Endothelial cell of umbilical vein (primary cell): ENCODE measurements around the gene CFAP210. TPM values are rescaled to one million over a fixed set of nuclear protein-coding genes. Genes with fewer than 3 reads are reported as not detected.

Experiments used
- BruUV-seq: library from RNA; stranded (reverse); fragments of 400-500 nt; replicated peaks from 2 replicates; lab custom pipeline; 2021; lab: Mats Ljungman, UMichigan
- CTCF ChIA-PET: fragments of 300-600, 350-600 bp; sonication (Branson Sonifier 250); formaldehyde crosslinking; loops from one replicate; lab custom pipeline; 2021; ENCODE audit warnings: antibody characterized with exemption, inconsistent platforms; lab: Charles Lee
- POLR2A ChIA-PET: fragments of 300-600, 350-600 bp; sonication (Branson Sonifier 250); formaldehyde crosslinking; loops from one replicate; lab custom pipeline; 2021; ENCODE audit warnings: antibody characterized with exemption, inconsistent platforms; lab: Charles Lee
- DNase-seq: peaks from one replicate; pipeline ENCODE4 v3.0.0-alpha.2; 2011; ENCODE audit warnings: low read depth, low spot score
- FAIRE-seq: peaks from 2 replicates; lab custom pipeline; 2011; peaks lifted over from hg19 to GRCh38; lab: Jason Lieb, UNC
- H2AFZ ChIP-seq: 2 replicates; pipeline ENCODE4 v1.6.0; 2012; ENCODE audit warnings: low read depth, low read length, control low read depth, inconsistent platforms
- H3K27ac ChIP-seq: 2 replicates; pipeline ENCODE4 v1.5.1; 2011; ENCODE audit warnings: low read depth, mild to moderate bottlenecking, control low read depth, low read length, moderate library complexity; ENCODE audit not compliant: insufficient read depth
- H3K27me3 ChIP-seq, 2 experiments: 2 replicates each; pipeline versions ENCODE4 v1.6.0 to v1.6.1; 2011; ENCODE audit warnings: low read length in 2 of 2, mixed read lengths in 1 of 2; ENCODE audit not compliant: control insufficient read depth in 2 of 2, insufficient read depth in 2 of 2
- H3K36me3 ChIP-seq, 2 experiments: 2 replicates in 1 of 2; 3 replicates in 1 of 2; pipeline ENCODE4 v1.5.1; 2011; ENCODE audit warnings: low read length in 2 of 2, mild to moderate bottlenecking in 1 of 2, moderate library complexity in 1 of 2; ENCODE audit not compliant: control insufficient read depth in 2 of 2, insufficient read depth in 2 of 2; ENCODE audit errors: extremely low read depth in 1 of 2
- H3K4me1 ChIP-seq: 3 replicates; pipeline ENCODE4 v1.5.1; 2011; ENCODE audit warnings: mild to moderate bottlenecking, low read length; ENCODE audit not compliant: control insufficient read depth, insufficient read depth; ENCODE audit errors: extremely low read depth
- H3K4me2 ChIP-seq: 2 replicates; pipeline ENCODE4 v1.6.1; 2011; ENCODE audit warnings: low read length, control low read depth, mixed read lengths; ENCODE audit not compliant: insufficient read depth
- H3K4me3 ChIP-seq, 3 experiments: fragments of 200-600 bp in 1 of 3; sonication (generic), shearing (Covaris generic) in 1 of 3; replicated peaks in 1 of 3; 2 replicates each; pipeline ENCODE4 v1.5.1; 2011 to 2016; ENCODE audit warnings: control low read depth in 3 of 3, low read length in 3 of 3, mild to moderate bottlenecking in 2 of 3, inconsistent platforms in 1 of 3, low read depth in 1 of 3, moderate library complexity in 1 of 3; ENCODE audit not compliant: insufficient read depth in 1 of 3
- H3K79me2 ChIP-seq: 2 replicates; pipeline ENCODE4 v1.6.0; 2012; ENCODE audit warnings: low read length, inconsistent platforms; ENCODE audit not compliant: control insufficient read depth, insufficient read depth
- H3K9ac ChIP-seq: replicated peaks from 2 replicates; pipeline ENCODE3; 2011; ENCODE audit warnings: low read length, control low read depth; ENCODE audit not compliant: insufficient read depth; ENCODE audit errors: extremely low read depth
- H3K9me1 ChIP-seq: replicated peaks from 3 replicates; pipeline ENCODE4 v1.6.0; 2011; ENCODE audit warnings: mild to moderate bottlenecking, low read length; ENCODE audit not compliant: control insufficient read depth, insufficient read depth; ENCODE audit errors: extremely low read depth
- H3K9me3 ChIP-seq: replicated peaks from 2 replicates; pipeline ENCODE4 v1.5.1; 2012; ENCODE audit warnings: low read length, inconsistent platforms; ENCODE audit not compliant: control insufficient read depth, insufficient read depth
- H4K20me1 ChIP-seq: replicated peaks from 2 replicates; pipeline ENCODE3; 2011; ENCODE audit warnings: mild to moderate bottlenecking, low read length; ENCODE audit not compliant: control insufficient read depth, insufficient read depth; ENCODE audit errors: extremely low read depth
- EZH2 ChIP-seq: IDR thresholded peaks from 2 replicates; pipeline ENCODE4 v1.6.1; 2012; ENCODE audit warnings: borderline replicate concordance, low read depth, mild to moderate bottlenecking, moderate library complexity, low read length, inconsistent platforms; ENCODE audit not compliant: severe bottlenecking
- FOS ChIP-seq: IDR thresholded peaks from 2 replicates; pipeline ENCODE4 v1.6.1; 2011; ENCODE audit warnings: mild to moderate bottlenecking, low read length, moderate library complexity, borderline replicate concordance; ENCODE audit not compliant: insufficient read depth
- GATA2 ChIP-seq: IDR thresholded peaks from 2 replicates; pipeline ENCODE4 v1.7.0; 2011; ENCODE audit warnings: low read depth, mild to moderate bottlenecking, moderate library complexity, mixed read lengths, low read length; ENCODE audit not compliant: insufficient read length, insufficient read depth
- JUN ChIP-seq: IDR thresholded peaks from 2 replicates; pipeline ENCODE4 v1.6.1; 2011; ENCODE audit warnings: borderline replicate concordance, low read depth; ENCODE audit not compliant: insufficient read length, insufficient read depth
- MAX ChIP-seq: IDR thresholded peaks from 2 replicates; pipeline ENCODE4 v1.6.1; 2011; ENCODE audit not compliant: insufficient read depth, insufficient read length
- MYC ChIP-seq: IDR thresholded peaks from one replicate; pipeline ENCODE4 v1.6.1; 2011; ENCODE audit warnings: mild to moderate bottlenecking, low read depth, low read length
- POLR2A ChIP-seq: IDR thresholded peaks from 2 replicates; pipeline ENCODE4 v1.6.1; 2012; ENCODE audit warnings: low read depth, mild to moderate bottlenecking, control low read depth, low read length
- POLR2AphosphoS5 ChIP-seq: IDR thresholded peaks from 2 replicates; pipeline ENCODE4 v1.6.1; 2012; ENCODE audit warnings: low read depth, mild to moderate bottlenecking, control low read depth, low read length, moderate library complexity; ENCODE audit not compliant: insufficient read depth
- dilution Hi-C: fragments of 300-500 bp; cut with MboI; formaldehyde crosslinking; loops from one replicate; pipeline ENCODE4 v1.15.0; 2019; ENCODE audit warnings: low sequenced_read_pairs; ENCODE audit not compliant: extremely low pct_ligation_motif_present
- intact Hi-C: fragments of 100-400 bp; cut with micrococcal nuclease; formaldehyde crosslinking; loops from one replicate; pipeline ENCODE4 v1.10.0; 2022
- polyA plus RNA-seq, 4 experiments: library from polyadenylated mRNA; depleted of rRNA in 3 of 4; stranded (reverse) in 3 of 4; unstranded in 1 of 4; fragments of >200 nt; gene quantifications; 2 replicates each; pipeline versions ENCODE4 v1.2.1 to v1.2.3, GENCODE V29; 2011 to 2012; ENCODE audit warnings: missing spikeins in 1 of 4
- total RNA-seq: library from RNA; stranded (reverse); gene quantifications from 2 replicates; pipeline ENCODE4 v1.2.3, GENCODE V29; 2021
- TF ChIP-seq, protein P1 (sequence below), 2 donors: IDR thresholded peaks; 1 replicate in 1 of 2; 2 replicates in 1 of 2; pipeline ENCODE4 v1.5.1; 2011; ENCODE audit warnings: low read length in 2 of 2, mild to moderate bottlenecking in 2 of 2, moderate library complexity in 2 of 2, control low read depth in 1 of 2, inconsistent platforms in 1 of 2, low read depth in 1 of 2; ENCODE audit not compliant: insufficient read depth in 1 of 2; ENCODE audit errors: extremely low read depth in 1 of 2

Gene CFAP210
- total and polyA plus RNA-seq, 2 donors (not counting 3 experiments of a cell fraction or from before 2014, with no cell fraction given) = not detected

DNA sequence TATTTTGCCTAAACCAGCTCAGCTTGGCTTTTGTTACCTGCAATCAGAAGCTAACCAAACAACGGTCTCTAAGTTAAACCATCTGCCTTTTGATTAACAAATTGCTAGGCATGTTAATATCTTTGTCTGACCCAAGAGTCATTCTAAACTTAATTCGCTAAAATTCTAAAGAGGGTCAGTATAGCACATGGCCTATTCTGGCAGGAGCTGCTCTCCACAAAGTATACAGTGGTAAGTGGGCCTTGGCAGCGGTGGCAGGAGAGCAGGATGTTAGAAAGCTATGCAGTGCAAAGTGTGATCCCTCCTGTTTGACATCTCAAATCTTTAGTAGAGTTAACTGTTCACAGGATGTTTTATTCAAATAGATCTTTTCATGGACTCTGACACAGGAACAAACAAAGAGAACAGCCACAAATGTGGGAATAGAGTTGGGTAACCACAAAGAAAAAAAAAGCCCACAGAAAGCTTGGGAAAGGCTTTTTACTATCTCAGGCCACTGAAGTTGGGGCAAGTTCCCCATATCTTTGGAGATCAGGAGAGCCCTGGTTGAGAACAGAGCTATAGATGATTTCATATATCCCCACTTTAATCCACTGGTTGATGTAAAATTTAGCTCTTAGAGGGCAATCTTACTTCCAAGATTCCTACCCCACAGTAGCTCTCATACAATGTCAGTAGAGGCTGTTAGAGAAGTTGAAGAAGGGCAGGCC lies 10.6 kb downstream of the CFAP210 start:
- Histone ChIP-seq H3K9me1 (no peaks in the 10 kb centered on the region), H3K36me3 (no peaks in the 10 kb centered on the region), H3K79me2 (no peaks in the 10 kb centered on the region), H3K4me2 (no peak overlapping the region), H3K4me3 (no peak overlapping the region), H3K27me3 (peaks cover 6 to 11% of the 10 kb centered on the region in 2 experiments), H2AFZ (no peak overlapping the region), H3K27ac (no peak overlapping the region), H3K9ac (no peak overlapping the region), H3K4me1 (no peaks in the 10 kb centered on the region), H3K9me3 (no peaks in the 10 kb centered on the region), H4K20me1 (no peaks in the 10 kb centered on the region)
- TF ChIP-seq MAX (no peak), MYC (no peak), EZH2 (no peak), GATA2 (no peak), POLR2A (no peak), POLR2AphosphoS5 (no peak), FOS (no peak), JUN (no peak)
- TF ChIP-seq, protein P1, sequence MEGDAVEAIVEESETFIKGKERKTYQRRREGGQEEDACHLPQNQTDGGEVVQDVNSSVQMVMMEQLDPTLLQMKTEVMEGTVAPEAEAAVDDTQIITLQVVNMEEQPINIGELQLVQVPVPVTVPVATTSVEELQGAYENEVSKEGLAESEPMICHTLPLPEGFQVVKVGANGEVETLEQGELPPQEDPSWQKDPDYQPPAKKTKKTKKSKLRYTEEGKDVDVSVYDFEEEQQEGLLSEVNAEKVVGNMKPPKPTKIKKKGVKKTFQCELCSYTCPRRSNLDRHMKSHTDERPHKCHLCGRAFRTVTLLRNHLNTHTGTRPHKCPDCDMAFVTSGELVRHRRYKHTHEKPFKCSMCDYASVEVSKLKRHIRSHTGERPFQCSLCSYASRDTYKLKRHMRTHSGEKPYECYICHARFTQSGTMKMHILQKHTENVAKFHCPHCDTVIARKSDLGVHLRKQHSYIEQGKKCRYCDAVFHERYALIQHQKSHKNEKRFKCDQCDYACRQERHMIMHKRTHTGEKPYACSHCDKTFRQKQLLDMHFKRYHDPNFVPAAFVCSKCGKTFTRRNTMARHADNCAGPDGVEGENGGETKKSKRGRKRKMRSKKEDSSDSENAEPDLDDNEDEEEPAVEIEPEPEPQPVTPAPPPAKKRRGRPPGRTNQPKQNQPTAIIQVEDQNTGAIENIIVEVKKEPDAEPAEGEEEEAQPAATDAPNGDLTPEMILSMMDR (IDR thresholded peaks at IDR 0.05; ENCODE audit: extremely low read depth in 1 of 2, insufficient read depth in 1 of 2, low read depth in 1 of 2, low read length in 2 of 2) = no peak
- POLR2A ChIA-PET = no interaction called here
- no peak for DNase-seq
- BruUV-seq = no TSS peak
- FAIRE-seq = no peak
- intact Hi-C loops (no loop called here), dilution Hi-C loops (no loop called here)
- CTCF ChIA-PET = interaction anchor here (1.0 kb wide), 1 partner anchor 111 kb away, joined by 3 read pairs; no protein-coding TSS in a partner anchor
